ENCODE measurements around the gene SLAMF9.

The SLAMF9 gene

GRCh38 chr1:159919236-159919865 is 34.7 kb downstream of the SLAMF9 start:
- H3K27ac ChIP-seq = no peak overlapping the region
- TF ChIP-seq CTCF (conservative IDR thresholded peaks at IDR 0.05) = no peak

GRCh38 chr1:159918352-159919200 is 35.5 kb downstream of the SLAMF9 start:
- H3K27ac ChIP-seq = no peak overlapping the region

GRCh38 chr1:159917533-159918351 is 36.3 kb downstream of the SLAMF9 start:
- H3K27ac ChIP-seq = no peak overlapping the region
- TF ChIP-seq CTCF (conservative IDR thresholded peaks at IDR 0.05) = no peak

More at GRCh38 chr1:159918352-159919200, 35.5 kb downstream of the SLAMF9 start:
- no peak for TF ChIP-seq CTCF (conservative IDR thresholded peaks at IDR 0.05)

GRCh38 chr1:159916242-159917051 is 37.6 kb downstream of the SLAMF9 start:
- no peak for TF ChIP-seq CTCF (conservative IDR thresholded peaks at IDR 0.05)

GRCh38 chr1:159915571-159916241 is 38.3 kb downstream of the SLAMF9 start:
- H3K27ac ChIP-seq = peak overlapping the region; percentile 33; the same call in 1 of the 2 replicates
- TF ChIP-seq CTCF (conservative IDR thresholded peaks at IDR 0.05) = no peak

More at GRCh38 chr1:159916242-159917051, 37.6 kb downstream of the SLAMF9 start:
- H3K27ac ChIP-seq = peak overlapping the region; percentile 33; the same call in 1 of the 2 replicates

- H3K27ac ChIP-seq = no peak overlapping the region
- TF ChIP-seq CTCF (conservative IDR thresholded peaks at IDR 0.05) = no peak
Measured at GRCh38 chr1:159914252-159915018, 39.6 kb downstream of the SLAMF9 start.

Measured in VCaP (cell line).